ENCODE data around the gene SCMH1. TPM values are rescaled to one million over a fixed set of nuclear protein-coding genes. Genes with fewer than 3 reads are reported as not detected.
"Not testable (repeated sequence)": the region's sequence is repeated elsewhere in the genome, so short reads cannot be mapped to it uniquely, and the experiment has no call there.

The SCMH1 gene
- total RNA-seq, 1 donor from 2014 or later = 28.0 TPM

- ATAC-seq (ENCODE audit: low read depth) (no peak), DNase-seq (no peak)
- Mint-ChIP-seq H3K4me1 (no peaks in the 10 kb centered on the region), H3K27ac (no peak overlapping the region), H3K4me3 (no peak overlapping the region), H3K27me3 (no peaks in the 10 kb centered on the region), H3K9me3 (no peaks in the 10 kb centered on the region), H3K36me3 (ENCODE audit: low read depth) (peaks cover 25% of the 10 kb centered on the region)
- no peak for TF ChIP-seq CTCF (IDR thresholded peaks at IDR 0.05)
- ChIA-PET CTCF (no interaction called here), POLR2A (no interaction called here)
- intact Hi-C loops (cut with micrococcal nuclease) = no loop called here
Measured at GRCh38 chr1:41122148-41122547, 120.0 kb downstream of the SCMH1 start.

- H3K36me3 Mint-ChIP-seq (ENCODE audit: low read depth) = peaks cover 37% of the 10 kb centered on the region
- ChIA-PET CTCF (no interaction called here), POLR2A (no interaction called here)
- DNase-seq = no peak
- H3K4me1 Mint-ChIP-seq = no peaks in the 10 kb centered on the region
- no peak for TF ChIP-seq CTCF (IDR thresholded peaks at IDR 0.05)
- H3K27ac Mint-ChIP-seq = no peak overlapping the region
- intact Hi-C loops (cut with micrococcal nuclease) = no loop called here
- H3K9me3 Mint-ChIP-seq = no peaks in the 10 kb centered on the region
- H3K4me3 Mint-ChIP-seq = no peak overlapping the region
- ATAC-seq (ENCODE audit: low read depth) = no peak
- no peaks in the 10 kb centered on the region for H3K27me3 Mint-ChIP-seq
Measured at GRCh38 chr1:41118645-41119044, 123.5 kb downstream of the SCMH1 start.

- CTCF ChIA-PET = not testable (repeated sequence)
Measured at GRCh38 chr1:41117241-41117640, 124.9 kb downstream of the SCMH1 start.

GRCh38 chr1:41110736-41111135 is 131.4 kb downstream of the SCMH1 start:
- no peak for TF ChIP-seq CTCF (IDR thresholded peaks at IDR 0.05)
- no peak overlapping the region for H3K27ac Mint-ChIP-seq
- CTCF ChIA-PET = no interaction called here
- H3K9me3 Mint-ChIP-seq = no peaks in the 10 kb centered on the region
- intact Hi-C loops (cut with micrococcal nuclease) = no loop called here
- peaks cover 46% of the 10 kb centered on the region for H3K36me3 Mint-ChIP-seq (ENCODE audit: low read depth)
- peaks cover 2% of the 10 kb centered on the region for H3K4me1 Mint-ChIP-seq
- no peak overlapping the region for H3K4me3 Mint-ChIP-seq
- no peaks in the 10 kb centered on the region for H3K27me3 Mint-ChIP-seq
- POLR2A ChIA-PET = no interaction called here
- ATAC-seq (ENCODE audit: low read depth) = no peak
- DNase-seq = no peak

More at GRCh38 chr1:41117241-41117640, 124.9 kb downstream of the SCMH1 start:
- peaks cover 42% of the 10 kb centered on the region for H3K36me3 Mint-ChIP-seq (ENCODE audit: low read depth)
- H3K27me3 Mint-ChIP-seq; DNase-seq; H3K4me3 Mint-ChIP-seq; H3K4me1 Mint-ChIP-seq; intact Hi-C loops (cut with micrococcal nuclease); POLR2A ChIA-PET; H3K27ac Mint-ChIP-seq; ATAC-seq (ENCODE audit: low read depth); H3K9me3 Mint-ChIP-seq: not testable (repeated sequence)

GRCh38 chr1:41110286-41110685 is 131.8 kb downstream of the SCMH1 start:
- H3K4me1 Mint-ChIP-seq = peaks cover 4% of the 10 kb centered on the region
- H3K4me3 Mint-ChIP-seq = no peak overlapping the region
- no peak for ATAC-seq (ENCODE audit: low read depth)
- no peak for DNase-seq
- TF ChIP-seq CTCF (IDR thresholded peaks at IDR 0.05) = no peak
- intact Hi-C loops (cut with micrococcal nuclease) = no loop called here
- no peaks in the 10 kb centered on the region for H3K9me3 Mint-ChIP-seq
- ChIA-PET POLR2A (no interaction called here), CTCF (no interaction called here)
- H3K36me3 Mint-ChIP-seq (ENCODE audit: low read depth) = peaks cover 44% of the 10 kb centered on the region
- H3K27me3 Mint-ChIP-seq = no peaks in the 10 kb centered on the region
- no peak overlapping the region for H3K27ac Mint-ChIP-seq

Measured in activated B cell treated with CpG ODN at 0.5 μM for 24 hours (primary cell).